Stimulated activated CD8-positive, alpha-beta memory T cell treated with anti-CD3 and anti-CD28 coated beads, Interleukin-4, amount 100 ng/mL, for 48 hours (primary cell): Measurements from ENCODE around the gene TMBIM4.
"Not testable (repeated sequence)": the region's sequence is repeated elsewhere in the genome, so short reads cannot be mapped to it uniquely, and the experiment has no call there.

Experiments
- DNase-seq: peaks from one replicate; pipeline ENCODE4 v3.0.0-alpha.2; 2020

The TMBIM4 gene

DNA sequence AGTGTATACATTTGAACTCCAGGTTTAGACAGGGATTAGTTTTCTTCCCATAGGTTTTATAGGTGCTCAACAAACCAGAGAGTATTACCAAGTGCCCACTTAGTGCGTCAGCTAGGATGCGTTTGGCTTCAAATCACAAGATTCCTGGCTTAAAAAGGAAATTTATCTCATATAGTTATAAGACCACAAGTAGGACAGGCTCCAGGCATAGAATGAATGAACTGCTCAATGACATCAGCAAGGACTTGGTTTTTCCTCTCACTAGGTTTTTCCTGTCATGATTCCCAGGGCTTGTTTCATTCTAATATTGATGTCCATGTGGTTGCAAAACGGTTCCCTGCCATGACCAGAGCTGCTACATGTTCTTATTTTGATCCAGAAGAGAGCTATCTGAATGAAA is 13.2 kb upstream of the TMBIM4 start:
- DNase-seq, result no peak

DNA sequence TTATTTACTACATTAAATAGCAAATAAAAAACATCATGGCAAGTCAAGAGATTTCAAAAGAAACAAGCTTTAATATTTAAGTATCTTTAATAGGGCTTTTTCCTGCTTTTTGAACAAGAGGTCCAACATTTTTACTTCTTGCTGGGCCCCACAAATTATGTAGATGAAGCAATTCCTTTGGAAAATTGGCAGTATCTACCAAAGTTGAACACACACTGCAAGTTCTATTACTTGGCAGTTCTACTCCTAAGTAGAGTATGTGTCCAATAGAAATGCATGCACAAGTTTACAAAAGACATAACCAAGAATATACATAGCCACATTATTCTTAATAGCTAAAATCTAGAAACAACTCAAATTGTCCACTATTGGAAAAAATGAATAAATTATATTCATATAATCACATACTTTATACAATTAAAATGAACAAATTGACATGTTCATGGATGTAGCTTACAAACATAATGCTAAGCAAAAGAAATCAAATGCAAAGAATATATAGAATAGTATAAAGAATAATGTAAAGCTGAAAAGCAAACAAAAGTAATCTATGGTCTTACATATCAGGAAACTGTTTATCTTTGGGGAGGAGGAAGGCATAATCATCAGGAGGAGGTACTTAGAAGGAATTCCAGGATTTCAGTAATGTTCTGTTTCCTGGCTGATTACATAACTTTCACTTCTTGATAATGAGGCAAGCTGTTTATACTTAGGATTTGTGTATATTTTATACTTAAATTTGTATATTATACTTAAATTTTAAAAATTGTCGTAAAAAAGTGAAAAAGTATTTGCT is 6.5 kb upstream of the TMBIM4 start:
- no peak for DNase-seq

DNA sequence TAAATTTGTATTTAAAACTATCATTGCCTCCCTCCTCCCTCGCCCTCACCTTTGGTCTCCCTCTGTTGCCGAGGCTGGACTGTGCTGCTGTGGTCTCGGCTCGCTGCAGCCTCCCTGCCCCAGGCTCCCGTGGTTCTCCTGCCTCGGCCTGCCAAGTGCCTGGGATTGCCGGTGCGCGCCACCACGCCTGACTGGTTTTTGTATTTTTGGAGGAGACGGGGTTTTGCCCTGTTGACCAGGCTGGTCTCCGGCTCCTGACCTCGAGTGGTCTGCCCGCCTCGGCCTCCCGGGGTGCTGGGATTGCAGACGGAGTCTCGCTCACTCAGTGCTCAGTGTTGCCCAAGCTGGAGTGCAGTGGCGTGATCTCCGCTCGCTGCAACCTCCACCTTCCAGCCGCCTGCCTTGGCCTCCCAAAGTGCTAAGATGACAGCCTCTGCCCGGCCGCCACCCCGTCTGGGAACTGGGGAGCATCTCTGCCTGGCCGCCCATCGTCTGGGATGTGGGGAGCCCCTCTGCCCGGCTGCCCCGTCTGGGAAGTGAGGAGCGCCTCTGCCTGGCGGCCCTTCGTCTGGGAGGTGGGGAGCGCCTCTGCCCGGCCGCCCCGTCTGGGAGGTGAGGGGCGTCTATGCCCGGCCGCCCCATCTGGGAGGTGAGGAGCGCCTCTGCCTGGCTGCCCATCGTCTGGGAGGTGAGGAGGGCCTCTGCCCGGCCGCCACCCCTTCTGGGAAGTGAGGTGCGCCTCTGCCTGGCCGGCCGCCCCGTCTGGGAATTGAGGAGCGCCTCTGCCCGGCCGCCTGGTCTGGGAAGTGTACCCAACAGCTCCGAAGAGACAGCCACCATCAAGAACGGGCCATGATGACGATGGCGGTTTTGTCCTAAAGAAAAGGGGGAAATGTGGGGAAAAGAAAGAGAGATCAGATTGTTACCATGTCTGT is 4.9 kb upstream of the TMBIM4 start:
- not testable (repeated sequence) for DNase-seq

DNA sequence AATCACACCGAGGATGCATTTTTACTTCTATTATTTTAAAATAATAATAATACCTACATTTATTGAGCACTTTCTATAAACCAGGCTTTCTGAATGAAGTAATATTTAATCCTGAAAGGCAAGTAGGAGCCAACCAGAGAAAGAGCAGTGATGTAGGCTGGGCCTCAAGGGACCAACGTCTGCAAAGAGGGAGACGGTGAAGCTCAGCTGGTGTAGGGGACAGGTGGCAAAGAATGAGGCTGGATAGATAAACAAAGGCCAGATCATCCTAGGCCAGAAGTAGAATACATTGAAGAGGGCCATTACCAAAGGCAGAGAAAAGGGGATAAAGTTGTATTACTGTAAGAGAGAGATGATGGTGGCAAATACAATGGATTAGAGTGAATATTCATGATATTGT is 810 bp upstream of the TMBIM4 start:
- no peak for DNase-seq

DNA sequence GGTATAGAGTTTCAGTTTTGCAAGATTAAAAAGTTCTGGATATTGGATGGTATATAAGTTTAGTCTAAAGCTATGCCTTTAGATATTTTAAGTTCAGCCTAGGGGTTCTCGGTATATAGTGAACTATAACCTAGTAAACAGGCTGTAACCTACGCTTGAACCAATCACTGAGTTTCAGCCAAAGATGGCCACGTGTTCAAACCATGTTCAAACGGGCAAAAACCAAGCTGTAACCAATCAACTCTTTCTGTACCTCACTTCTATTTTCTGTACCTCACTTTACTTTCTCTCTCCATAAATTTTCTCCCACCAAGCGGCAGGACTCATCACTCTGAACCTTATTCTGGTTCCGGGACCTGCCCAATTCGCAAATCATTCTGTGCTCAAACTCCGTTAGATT is 1.4 kb downstream of the TMBIM4 start:
- no peak for DNase-seq

DNA sequence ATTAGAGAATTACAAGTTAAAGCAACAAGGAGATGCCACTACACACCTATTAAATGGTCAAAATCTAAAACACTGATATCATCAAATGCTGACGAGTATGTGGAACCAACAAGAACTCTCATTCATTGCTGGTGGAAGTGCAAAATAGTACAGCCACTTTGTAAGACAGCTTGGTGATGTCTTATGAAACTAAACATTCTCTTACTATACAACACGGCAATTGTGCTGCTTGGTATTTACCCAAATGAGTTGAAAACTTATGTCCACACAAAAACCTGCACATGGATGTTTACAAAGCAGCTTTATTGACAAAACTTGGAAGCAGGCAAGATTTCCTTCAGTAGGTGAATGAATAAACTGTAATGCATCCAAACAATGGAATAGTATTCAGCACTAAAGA is 3.2 kb downstream of the TMBIM4 start:
- DNase-seq, result no peak

DNA sequence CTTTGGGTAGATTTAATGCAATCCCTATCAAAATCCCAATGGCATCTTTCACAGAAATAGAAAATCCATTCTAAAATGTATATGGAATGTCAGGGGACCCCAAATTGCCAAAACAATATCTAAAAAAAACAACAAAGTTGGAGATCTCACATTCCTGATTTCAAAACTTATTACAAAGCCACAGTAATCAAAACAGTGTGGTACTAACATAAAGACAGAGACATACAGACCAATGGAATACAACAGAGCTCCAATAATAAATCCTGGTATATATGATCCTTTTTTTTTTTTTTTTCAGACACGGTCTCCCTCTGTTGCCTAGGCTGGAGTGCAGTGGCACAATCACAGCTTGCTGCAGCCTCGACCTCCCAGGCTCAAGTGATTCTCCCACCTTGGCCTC is 4.7 kb downstream of the TMBIM4 start:
- no peak for DNase-seq

DNA sequence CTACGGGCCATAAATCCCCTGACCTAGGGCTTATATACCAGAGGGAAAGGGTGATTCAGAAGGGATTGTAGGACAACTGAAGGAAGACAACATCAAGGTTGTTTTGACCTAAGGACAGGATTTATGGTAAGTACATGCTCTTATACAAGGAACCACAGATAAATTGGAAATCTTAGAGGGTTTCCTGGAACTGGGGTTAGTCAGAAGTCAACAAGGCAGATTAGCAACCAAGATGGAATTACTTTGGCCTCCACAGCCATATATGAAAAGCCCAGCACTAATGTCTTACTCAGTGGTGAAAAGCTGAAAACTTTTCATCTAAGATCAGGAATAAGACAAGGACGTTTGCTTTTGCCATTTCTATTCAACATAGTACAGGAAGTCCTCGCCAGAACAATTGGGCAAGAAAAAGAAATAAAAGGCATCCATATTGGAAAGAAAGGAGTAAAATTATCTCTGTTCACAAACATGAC is 5.4 kb downstream of the TMBIM4 start:
- DNase-seq, result no peak

DNA sequence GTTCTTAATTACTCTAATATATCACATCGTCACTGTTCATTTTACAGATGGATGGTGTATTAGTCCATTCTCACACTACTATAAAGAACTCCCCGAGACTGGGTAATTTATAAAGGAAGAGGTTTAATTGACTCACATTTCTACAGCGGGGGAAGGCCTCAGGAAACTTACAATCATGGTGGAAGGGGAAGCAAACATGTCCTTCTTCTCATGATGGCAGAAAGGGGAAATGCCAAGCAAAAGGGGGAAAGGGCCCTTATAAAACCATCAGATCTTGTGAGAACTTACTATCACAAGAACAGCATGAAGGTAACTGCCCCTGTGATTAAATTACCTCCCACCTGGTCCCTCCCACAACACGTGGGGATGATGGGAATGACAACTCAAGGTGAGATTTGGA is 6.5 kb downstream of the TMBIM4 start:
- no peak for DNase-seq

DNA sequence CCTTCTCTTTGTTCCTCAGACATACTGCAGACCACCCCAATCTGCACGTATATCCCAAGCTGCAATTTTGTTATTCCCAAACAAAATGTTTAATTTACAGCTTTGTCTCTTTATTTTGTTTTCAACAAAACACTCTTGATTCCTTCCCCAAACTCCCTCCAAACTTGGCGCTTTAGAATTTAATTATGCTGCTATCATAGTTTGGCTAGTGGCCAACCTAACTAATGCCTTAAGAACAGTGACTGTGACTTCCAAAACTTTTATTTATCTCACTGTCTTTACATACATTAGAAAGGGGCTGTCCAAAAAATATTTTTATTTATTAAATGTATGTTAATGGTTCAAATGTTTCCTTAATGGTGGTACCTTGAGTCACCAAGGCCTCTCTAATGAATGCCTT is 7.1 kb downstream of the TMBIM4 start:
- no peak for DNase-seq

DNA sequence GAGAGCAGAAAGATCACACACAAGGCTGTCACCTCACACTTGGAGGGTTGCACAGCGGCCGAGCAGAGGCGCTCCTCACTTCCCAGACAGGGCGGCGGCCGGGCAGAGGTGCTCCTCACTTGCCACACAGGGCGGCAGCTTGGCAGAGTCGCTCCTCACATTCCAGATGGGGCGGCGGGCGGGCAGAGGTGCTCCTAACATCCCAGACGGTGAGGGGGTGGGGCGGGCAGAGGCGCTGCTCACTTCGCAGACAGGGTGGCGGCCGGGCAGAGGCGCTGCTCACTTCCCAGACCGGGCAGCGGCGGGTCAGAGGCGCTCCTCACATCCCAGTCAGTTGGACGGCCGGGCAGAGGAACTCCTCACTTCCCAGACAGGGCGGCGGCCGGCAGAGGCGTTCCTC is 9.1 kb downstream of the TMBIM4 start:
- no peak for DNase-seq

DNA sequence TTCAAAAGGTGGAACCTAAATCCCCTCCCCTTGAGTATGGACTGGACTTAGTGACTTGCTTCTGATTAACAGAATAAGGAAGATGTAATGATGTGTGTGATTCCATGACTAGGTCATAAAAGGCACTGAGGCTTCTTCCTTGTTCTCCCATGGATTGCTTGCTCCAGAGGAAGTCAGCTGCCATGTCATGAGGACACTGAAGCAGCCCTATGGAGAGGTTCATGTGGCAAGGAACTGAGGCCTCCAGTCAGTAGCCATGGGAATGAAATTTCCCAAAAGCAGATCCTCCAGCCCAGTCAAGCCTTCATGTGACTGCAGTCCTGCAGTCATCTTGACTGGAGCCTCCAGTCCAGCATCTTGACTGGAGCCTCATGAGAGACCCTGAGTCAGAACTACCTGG is 10.7 kb downstream of the TMBIM4 start:
- DNase-seq, result no peak

DNA sequence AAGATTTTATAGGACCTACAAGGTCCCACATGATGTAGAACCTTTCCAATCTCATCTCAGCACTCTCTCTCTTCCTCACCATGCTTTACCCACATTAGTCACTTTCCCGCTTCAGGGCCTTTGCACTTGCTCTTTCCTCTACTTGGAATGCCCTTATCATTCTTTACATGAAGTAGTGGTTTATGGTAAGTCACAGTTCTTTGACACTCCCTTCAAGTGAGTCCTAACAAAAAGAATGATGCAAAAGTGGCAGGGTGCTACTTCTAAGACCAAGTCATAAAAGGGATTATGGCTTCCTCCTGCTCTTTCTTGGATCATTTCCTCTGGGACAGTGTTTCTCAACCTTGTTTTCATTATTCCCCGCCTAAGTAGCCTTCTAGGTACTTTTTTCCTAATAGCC is 13.1 kb downstream of the TMBIM4 start:
- DNase-seq, result no peak

DNA sequence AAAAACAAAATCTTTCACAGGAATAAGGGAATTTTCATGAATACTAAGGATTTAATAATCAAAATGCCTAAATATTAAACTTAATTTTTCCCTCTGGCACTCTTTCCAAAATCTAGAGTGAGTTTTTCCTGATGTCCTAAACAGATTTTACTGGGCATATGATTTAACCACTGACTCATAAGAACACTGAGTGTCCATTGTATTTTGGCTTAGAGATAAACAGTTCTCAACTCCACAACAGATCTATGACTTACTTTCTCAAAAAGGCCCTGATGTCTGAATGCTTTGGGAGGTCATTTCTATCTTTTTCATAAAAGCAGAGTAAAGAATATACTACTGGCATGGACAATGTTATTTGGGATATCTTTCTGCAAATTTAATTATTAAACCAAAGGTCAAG is 15.0 kb downstream of the TMBIM4 start:
- DNase-seq, result no peak

DNA sequence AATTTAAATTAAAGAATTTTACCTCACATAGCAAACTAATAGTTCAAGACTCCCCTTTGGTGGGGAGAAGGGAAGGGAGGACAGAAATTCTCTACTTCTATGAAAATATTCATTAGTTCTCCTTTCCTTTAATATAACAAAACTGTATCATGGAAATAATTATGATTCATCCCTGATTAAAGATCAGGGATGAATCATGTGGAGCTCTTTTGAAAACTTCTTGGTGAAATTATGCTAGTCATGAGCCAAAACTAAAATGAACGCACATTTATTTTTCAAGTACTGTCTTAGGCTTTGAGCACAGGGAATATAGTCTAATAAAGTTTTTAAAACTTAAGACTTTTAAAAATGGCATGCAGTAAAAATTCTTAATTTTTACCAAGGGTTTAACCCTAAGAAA is 17.1 kb downstream of the TMBIM4 start:
- DNase-seq, result no peak

DNA sequence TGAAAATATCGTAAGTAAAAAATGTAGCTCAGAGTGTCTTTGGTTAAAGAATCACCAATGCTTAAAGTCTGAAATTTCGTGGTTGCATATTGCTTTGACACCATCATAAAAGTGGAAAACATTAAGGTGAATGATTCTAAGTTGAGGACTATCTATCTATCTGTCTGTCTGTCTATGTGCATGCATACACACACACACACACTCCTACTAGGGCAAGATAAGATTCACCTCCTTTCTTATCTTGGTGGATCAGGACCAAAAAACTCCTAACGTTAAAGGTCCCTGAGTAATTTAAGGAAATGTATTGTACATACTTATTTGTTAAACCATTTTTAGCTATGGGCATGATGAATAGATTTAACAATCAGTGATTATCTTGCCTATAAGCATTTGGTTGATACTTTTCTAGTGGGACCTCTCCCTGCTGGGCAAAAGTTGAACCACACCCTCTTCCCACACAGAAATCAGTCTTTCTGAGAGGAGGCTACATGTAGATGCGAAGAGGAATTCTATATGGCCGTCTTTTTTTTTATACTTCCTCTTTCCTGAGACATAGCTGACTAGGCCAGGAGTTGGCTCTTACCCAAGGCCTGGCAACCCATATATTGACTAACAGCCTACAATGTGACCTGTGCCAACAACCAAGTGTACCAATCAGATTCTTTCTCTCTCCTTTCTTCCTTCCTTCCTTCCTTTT is 19.9 kb downstream of the TMBIM4 start:
- DNase-seq, result no peak

DNA sequence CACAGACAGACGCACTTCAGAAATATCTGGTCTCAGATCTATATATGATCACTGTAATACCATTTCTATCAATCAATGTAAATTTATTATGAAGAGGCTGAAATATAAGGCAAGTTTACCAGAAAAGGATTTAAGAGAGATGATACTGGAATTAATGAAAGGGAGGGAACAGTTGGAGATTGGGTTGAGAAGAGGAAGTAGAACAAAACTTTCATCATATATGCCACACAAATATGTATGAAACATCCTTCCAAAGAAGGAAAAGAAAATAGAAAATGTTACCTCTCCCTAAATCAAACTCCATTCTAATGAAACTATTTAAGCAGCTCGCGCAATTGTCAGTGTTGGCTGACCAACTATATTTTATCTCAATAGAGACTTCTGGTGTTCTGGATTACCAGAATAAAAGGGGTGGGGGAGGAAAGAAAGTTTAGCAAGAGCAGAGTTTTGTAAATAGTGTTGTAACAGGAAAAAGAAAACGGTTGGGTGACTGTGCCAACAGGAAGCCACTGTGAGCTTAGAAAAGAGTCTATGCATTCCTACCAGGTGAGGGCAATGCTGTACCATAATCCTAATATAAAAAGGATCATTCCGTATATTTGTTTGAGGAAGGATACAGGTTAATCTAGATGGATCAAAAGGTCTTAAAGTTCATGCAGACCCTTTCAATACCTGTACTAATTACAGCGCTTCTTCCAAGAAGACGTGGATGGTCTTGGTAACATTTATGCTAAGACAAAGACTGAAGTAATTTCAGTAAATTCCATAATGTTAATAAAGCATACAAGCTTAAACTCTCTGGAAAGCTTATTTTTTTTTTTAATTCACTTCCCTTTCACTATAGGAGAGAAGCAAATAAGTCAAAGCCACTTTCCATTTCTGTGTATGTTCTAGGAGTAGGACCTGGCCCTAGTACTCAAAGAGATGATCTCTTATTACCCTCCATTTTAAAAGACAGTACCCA is 24.7 kb downstream of the TMBIM4 start:
- no peak for DNase-seq

DNA sequence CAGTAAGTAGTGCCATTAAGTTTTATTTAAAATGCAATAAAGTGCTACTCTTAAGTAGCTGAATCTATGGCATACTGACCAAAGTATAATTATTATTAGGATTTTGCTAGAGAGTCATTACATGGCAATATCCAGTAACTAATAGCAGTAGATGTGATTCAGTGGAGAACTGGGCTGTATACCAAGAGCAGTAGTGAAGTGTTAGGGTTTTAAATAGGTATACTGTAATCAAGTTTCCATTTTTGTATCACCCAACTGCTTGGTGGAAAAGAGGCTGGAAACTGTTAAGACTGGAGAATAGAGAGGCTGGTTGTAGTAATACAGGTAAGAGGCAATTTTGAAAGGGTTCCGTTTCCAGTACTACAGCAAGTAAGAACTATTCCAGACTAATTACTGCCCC is 25.9 kb downstream of the TMBIM4 start:
- DNase-seq, result no peak

DNA sequence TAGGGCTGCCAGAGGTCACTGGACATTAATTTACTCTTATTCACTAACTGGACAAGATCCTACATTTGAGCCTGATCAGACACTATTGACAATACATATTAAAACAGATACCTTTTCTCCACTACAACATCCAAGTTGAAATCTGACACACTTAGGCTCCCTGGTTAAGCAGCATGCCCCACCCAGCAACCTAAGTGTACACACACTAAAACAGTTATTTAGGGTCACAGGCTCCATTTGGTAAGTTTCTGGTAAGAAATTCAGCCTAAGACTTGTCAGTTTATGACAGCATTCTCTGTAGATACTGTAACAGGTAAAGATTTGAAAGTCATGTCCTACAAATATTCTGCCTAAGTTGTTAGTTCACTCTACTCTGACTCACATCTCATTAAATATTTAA is 27.0 kb downstream of the TMBIM4 start:
- no peak for DNase-seq

DNA sequence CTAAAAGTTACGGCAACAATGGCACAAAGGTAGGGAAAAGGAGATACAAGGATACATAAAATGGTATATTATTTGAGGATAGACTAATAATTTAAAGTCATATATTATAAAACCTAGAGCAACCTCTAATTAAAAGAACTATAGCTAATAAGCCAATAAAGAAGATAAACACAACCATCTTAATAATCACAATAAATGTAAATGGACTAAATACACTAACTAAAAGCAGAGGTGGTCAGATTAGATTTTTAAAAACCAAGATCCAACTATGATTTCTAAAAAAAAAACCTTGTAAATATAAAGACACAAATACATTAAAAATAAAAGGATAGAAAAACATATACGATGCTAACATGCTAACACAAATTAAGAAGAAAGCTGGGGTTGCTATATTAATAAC is 28.5 kb downstream of the TMBIM4 start:
- DNase-seq, result no peak

DNA sequence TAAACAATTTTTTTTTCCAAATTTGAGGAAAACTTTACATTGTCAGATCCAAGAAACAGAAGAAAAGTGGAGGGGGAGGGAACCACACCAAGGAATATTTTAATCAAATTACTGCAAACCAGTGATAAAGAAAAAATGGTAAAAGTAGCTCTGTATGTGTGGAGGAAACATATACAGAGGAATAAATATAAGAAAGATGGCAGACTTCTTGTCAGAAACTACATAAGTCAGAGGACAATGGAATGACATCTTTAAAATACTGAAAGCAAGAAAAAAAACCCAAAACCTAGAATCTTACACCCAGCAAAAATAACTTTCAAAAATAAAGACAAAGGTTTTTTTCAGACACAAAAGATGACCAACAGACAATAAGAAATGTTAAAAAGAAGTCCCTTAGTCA is 29.1 kb downstream of the TMBIM4 start:
- no peak for DNase-seq

DNA sequence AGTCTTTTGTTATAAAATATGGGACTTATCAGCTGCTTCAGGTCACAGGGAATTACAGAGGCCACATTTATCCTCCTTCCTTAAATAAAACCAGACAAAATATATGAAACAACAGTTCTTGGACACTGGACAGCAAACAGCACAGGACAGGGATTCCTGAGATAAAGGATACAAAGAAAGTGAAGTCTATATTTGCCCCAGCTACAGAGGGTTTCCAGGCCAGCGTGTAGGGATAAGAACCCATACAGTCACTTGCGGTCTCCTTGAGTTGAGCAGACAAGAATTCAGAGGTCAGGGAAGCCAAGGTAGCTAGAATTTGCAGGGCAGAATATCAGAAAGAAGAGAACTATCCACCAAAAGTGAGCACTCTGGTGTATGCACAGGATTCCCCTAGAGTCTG is 30.5 kb downstream of the TMBIM4 start:
- no peak for DNase-seq
